T-helper 1 cell (primary cell): Measurements from ENCODE around the gene GABRR2.

Experiments used
- DNase-seq, 5 donors: peaks; one replicate each; pipeline ENCODE4 v3.0.0-alpha.2; 2012 to 2020
- total RNA-seq, 4 donors: gene quantifications; one replicate each; lab custom pipeline; 2026; lab: John Stamatoyannopoulos, UW

Gene GABRR2
- total RNA-seq, result 0.91 to 1.9 (median 1.3) reads per million in 4 donors

GRCh38 chr6:89315249-89315885 is at the start of gene GABRR2:
Gene GABRR2 (minus strand): TSS chr6:89315299. CDS start chr6:89315165, 134 bp downstream.
- DNase-seq, result no peak

GRCh38 chr6:89364586-89364985 is 49.5 kb upstream of the GABRR2 start:
- DNase-seq, result no peak

- no peak for DNase-seq
Observed at GRCh38 chr6:89361171-89361570, 46.1 kb upstream of the GABRR2 start.

GRCh38 chr6:89360415-89360999 is 45.4 kb upstream of the GABRR2 start:
- DNase-seq, result peak in 1 of 5 donors; percentile 38

GRCh38 chr6:89359561-89359960 is 44.5 kb upstream of the GABRR2 start:
- no peak for DNase-seq

- DNase-seq, result peak in 1 of 5 donors; percentile 47
Observed at GRCh38 chr6:89357390-89357789, 42.3 kb upstream of the GABRR2 start.

GRCh38 chr6:89356642-89357170 is 41.6 kb upstream of the GABRR2 start:
- DNase-seq, result no peak

GRCh38 chr6:89355511-89356194 is 40.6 kb upstream of the GABRR2 start:
- DNase-seq, result no peak

GRCh38 chr6:89353702-89354392 is 38.7 kb upstream of the GABRR2 start:
- DNase-seq, result no peak

GRCh38 chr6:89353118-89353556 is 38.0 kb upstream of the GABRR2 start:
- DNase-seq, result peak in 1 of 5 donors; percentile 11

- peak; percentile 50 to 83 (median 66) for DNase-seq
Observed at GRCh38 chr6:89352278-89353117, 37.4 kb upstream of the GABRR2 start, which contains the start of gene UBE2J1. Gene UBE2J1 (minus strand): TSS chr6:89352722. CDS start chr6:89352569, 153 bp downstream.

GRCh38 chr6:89351671-89352277 is 36.7 kb upstream of the GABRR2 start:
- DNase-seq, result no peak

- peak in 1 of 5 donors; percentile 33 for DNase-seq
Observed at GRCh38 chr6:89350281-89350966, 35.3 kb upstream of the GABRR2 start.

- DNase-seq, result no peak
Observed at GRCh38 chr6:89348372-89348771, 33.3 kb upstream of the GABRR2 start.

- no peak for DNase-seq
Observed at GRCh38 chr6:89347825-89348224, 32.7 kb upstream of the GABRR2 start.

- no peak for DNase-seq
Observed at GRCh38 chr6:89346433-89346832, 31.3 kb upstream of the GABRR2 start.

GRCh38 chr6:89339565-89339964 is 24.5 kb upstream of the GABRR2 start:
- no peak for DNase-seq

GRCh38 chr6:89335164-89335563 is 20.1 kb upstream of the GABRR2 start:
- no peak for DNase-seq

GRCh38 chr6:89330910-89331309 is 15.8 kb upstream of the GABRR2 start:
- no peak for DNase-seq

GRCh38 chr6:89328976-89329375 is 13.9 kb upstream of the GABRR2 start:
- DNase-seq, result no peak

- no peak for DNase-seq
Observed at GRCh38 chr6:89324304-89324703, 9.2 kb upstream of the GABRR2 start.
